Measurements from ENCODE around the gene SRP68. TPM values are rescaled to one million over a fixed set of nuclear protein-coding genes. Genes with fewer than 3 reads are reported as not detected.

Gene SRP68
- total and polyA plus RNA-seq, 2 of the 8 experiments (the other 6 are each of a cell fraction or from before 2014, with no cell fraction given): 57.7 to 83.5 TPM

DNA sequence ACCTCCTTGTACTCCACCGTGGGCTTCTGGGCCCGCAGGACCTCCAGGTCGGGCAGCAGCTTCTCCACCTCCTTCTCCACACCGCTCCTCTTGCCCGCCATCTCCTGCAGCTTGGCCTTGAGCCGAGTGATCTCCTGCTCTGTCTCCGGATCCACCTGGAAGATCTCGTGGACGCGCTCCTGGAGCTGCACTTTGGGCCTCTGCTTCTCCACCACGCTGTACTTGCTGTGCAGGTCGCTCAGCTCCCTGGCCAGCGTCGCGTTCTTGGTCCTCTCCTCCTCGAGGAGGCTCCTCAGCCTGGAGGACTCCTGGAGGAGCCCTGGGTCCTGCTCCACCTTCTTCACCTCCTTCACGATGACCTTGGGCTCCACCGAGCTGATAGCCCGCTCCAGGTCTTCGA is 62.9 kb downstream of the SRP68 start (continued):
- TF ChIP-seq, protein P1, sequence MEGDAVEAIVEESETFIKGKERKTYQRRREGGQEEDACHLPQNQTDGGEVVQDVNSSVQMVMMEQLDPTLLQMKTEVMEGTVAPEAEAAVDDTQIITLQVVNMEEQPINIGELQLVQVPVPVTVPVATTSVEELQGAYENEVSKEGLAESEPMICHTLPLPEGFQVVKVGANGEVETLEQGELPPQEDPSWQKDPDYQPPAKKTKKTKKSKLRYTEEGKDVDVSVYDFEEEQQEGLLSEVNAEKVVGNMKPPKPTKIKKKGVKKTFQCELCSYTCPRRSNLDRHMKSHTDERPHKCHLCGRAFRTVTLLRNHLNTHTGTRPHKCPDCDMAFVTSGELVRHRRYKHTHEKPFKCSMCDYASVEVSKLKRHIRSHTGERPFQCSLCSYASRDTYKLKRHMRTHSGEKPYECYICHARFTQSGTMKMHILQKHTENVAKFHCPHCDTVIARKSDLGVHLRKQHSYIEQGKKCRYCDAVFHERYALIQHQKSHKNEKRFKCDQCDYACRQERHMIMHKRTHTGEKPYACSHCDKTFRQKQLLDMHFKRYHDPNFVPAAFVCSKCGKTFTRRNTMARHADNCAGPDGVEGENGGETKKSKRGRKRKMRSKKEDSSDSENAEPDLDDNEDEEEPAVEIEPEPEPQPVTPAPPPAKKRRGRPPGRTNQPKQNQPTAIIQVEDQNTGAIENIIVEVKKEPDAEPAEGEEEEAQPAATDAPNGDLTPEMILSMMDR (IDR thresholded peaks at IDR 0.05; ENCODE audit: control extremely low read depth in 1 of 3, insufficient read depth in 1 of 3, low read depth in 1 of 3, low read length in 3 of 3): no peak
- no peak for TF ChIP-seq KDM1A (IDR thresholded peaks at IDR 0.05; ENCODE audit: borderline replicate concordance, low read length)

Measured in H1 (cell line).